Subcutaneous adipose tissue (tissue), 4 donors: ENCODE data around the gene CC2D1A. TPM values are rescaled to one million over a fixed set of nuclear protein-coding genes. Genes with fewer than 3 reads are reported as not detected.

Experiments
- total RNA-seq, 4 donors: library from RNA; depleted of rRNA; stranded (reverse); fragments of >200 nt; gene quantifications; one replicate each; pipeline ENCODE4 v1.1.0, GENCODE V29; 2016
- TF ChIP-seq, protein P1 (sequence below): fragments of 450-650 bp; IDR thresholded peaks from one replicate; pipeline ENCODE4 v1.5.1; 2016; ENCODE audit warnings: low read depth, mild to moderate bottlenecking, control low read depth, antibody characterized with exemption, moderate library complexity

CC2D1A gene
- total RNA-seq: 10 to 100 TPM; 15.2 to 36.2 (median 16.5) TPM

- TF ChIP-seq, protein P1, sequence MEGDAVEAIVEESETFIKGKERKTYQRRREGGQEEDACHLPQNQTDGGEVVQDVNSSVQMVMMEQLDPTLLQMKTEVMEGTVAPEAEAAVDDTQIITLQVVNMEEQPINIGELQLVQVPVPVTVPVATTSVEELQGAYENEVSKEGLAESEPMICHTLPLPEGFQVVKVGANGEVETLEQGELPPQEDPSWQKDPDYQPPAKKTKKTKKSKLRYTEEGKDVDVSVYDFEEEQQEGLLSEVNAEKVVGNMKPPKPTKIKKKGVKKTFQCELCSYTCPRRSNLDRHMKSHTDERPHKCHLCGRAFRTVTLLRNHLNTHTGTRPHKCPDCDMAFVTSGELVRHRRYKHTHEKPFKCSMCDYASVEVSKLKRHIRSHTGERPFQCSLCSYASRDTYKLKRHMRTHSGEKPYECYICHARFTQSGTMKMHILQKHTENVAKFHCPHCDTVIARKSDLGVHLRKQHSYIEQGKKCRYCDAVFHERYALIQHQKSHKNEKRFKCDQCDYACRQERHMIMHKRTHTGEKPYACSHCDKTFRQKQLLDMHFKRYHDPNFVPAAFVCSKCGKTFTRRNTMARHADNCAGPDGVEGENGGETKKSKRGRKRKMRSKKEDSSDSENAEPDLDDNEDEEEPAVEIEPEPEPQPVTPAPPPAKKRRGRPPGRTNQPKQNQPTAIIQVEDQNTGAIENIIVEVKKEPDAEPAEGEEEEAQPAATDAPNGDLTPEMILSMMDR: no peak
These were observed at the start of gene CC2D1A, which contains the start of gene BRME1 for GRCh38 chr19:13905634-13906520. Gene CC2D1A (plus strand): TSS chr19:13906201. CDS start chr19:13906442, 241 bp downstream. Gene BRME1 (minus strand): TSS chr19:13906117. CDS start chr19:13904892, 1,225 bp downstream.

GRCh38 chr19:13856497-13856896 is 49.5 kb upstream of the CC2D1A start:
- TF ChIP-seq, protein P1: no peak

GRCh38 chr19:13859361-13859880 is 46.6 kb upstream of the CC2D1A start:
- TF ChIP-seq, protein P1: no peak

DNA sequence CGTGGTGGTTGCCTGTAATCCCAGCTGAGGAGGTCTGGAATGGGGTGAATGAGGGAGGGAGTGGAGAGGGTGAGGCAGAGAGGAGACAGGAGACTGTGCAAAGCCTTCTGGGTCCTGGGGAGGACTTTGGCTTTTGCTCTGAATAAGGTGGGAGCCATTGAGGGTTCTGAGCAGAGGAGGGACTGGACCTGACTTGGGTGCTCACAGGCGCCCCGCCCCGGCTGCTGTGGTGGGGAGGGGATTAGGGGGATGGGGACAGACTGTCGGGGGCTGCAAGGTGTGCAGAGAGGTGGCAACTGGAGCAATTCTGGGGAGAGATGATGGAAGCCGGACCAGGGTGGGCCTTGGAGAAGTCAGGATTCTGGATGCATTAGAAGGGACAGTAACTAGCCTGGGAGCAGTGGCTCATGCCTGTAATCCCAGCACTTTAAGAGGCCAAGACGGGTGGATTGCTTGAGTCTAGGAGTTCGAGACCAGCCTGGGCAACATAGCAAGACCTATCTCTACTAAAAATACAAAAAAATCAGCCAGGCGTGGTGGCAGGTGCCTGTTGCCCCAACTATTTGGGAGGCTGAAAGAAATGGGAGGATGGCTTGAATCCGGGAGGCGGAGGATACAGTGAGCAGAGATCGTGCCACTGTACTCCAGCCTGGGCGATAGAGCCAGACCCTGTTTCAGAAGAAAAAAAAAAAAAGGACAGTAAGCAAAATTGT is 45.2 kb upstream of the CC2D1A start:
- TF ChIP-seq, protein P1: no peak

DNA sequence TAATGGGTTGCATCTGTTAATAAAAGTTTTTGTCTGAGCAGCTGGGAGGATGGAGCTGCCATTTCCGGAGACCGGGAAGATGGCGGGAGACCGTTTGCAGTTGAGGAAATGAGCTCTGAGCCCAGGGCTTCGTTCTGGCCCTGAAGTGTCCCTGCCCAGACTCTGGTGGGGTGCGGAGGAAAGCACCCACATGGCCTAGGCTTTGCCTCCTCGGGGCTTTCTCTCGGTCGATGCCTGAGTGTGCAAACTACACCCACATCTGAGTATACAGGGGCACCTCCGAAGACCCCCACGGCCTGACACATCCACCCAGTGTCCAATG is 44.6 kb upstream of the CC2D1A start:
- TF ChIP-seq, protein P1: no peak

DNA sequence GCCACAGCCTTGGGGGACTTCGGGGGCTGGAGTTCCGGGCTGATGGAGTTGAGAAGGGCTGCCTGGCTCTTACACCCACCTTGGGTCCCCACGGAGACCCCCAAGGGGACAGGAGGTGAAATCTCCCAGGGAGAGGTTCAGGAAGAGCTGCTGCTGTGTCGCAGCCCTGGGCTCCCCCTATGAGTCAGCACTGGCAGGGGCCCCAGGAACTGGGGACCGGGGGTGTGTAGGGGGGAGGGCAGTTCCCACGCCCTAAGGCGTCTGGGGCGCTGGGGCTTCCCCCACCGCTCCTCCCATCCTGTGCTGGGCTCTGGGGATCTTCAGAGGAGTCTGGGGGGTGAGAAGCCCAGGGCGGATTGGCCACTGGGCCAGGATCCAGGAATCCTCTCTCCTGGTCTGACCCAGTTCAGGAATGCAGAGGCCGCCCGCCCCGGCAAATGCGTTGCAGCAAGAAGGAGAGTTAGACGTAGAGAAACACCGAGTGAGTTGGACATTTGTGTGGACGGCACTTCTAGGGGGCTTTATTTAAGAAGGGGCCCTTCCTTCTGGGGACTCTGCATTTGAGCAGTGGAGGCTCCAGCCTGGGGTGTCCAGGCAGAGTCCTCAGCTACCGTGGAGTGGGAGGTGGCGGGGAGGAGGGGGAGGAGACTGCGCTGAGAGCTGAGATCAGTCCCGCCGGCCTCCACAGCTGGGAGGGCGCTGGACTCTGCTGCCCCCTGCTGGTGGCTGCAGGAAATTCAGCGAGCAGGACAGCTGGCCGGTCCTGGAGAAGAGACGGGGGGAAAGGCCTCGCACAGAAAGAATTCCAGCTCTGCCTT is 44.1 kb upstream of the CC2D1A start:
- TF ChIP-seq, protein P1: no peak
